Cardiac fibroblast (primary cell): ENCODE measurements around the gene SLX1A.
"Not testable (repeated sequence)": the region's sequence is repeated elsewhere in the genome, so short reads cannot be mapped to it uniquely, and the experiment has no call there.

ENCODE experiments used
- DNase-seq, 2 donors: peaks; one replicate each; pipeline versions ENCODE4 v3.0.0 to v3.0.0-alpha.2; 2010; ENCODE audit warnings: low read depth in 2 of 2
- H3K4me3 ChIP-seq, 2 donors: replicated peaks in 1 of 2; 1 replicate in 1 of 2; 2 replicates in 1 of 2; pipeline ENCODE4 v1.5.1; 2011; ENCODE audit warnings: low read depth in 2 of 2, low read length in 2 of 2, mild to moderate bottlenecking in 2 of 2, moderate library complexity in 1 of 2
- CTCF ChIP-seq: IDR thresholded peaks from one replicate; pipeline ENCODE4 v1.5.1; 2011; ENCODE audit warnings: low read depth, mild to moderate bottlenecking, low read length, inconsistent platforms

SLX1A gene

GRCh38 chr16:30193615-30194014, at the start of gene SLX1A, which contains the start of gene BOLA2B:
SLX1A (plus strand) TSS chr16:30193875; CDS start chr16:30194085, 210 bp downstream.
BOLA2B (minus strand) TSS chr16:30193666; CDS start chr16:30193595, 71 bp downstream.
- H3K4me3 ChIP-seq, result peak within 1 kb of the TSS; percentile 47 to 51
- DNase-seq, result not testable (repeated sequence)

DNA sequence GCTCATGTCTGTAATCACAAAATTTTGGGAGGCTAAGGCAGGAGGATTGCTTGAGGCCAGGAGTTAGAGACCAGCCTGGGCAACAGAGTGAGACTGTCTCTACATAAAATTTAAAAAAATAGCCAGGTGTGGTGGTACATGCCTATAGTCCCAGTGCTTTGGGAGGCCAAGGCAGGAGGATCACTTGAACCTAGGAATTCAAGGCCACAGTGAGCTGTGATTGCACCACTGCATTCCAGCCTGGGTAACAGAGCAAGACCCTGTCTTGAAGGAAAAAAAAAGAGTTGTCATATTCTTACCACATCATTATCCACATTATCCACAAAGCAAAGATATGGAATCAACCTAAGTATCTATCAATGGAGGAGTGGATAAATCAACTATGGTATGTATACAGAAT, 49.7 kb upstream of the SLX1A start:
- no peak for TF ChIP-seq CTCF
- no peak overlapping the region for H3K4me3 ChIP-seq
- no peak for DNase-seq

- no peak for DNase-seq
- no peak for TF ChIP-seq CTCF
- H3K4me3 ChIP-seq, result no peak overlapping the region
Observed at GRCh38 chr16:30144917-30145316, 48.8 kb upstream of the SLX1A start.

- no peak for DNase-seq
- H3K4me3 ChIP-seq, result no peak overlapping the region
- TF ChIP-seq CTCF, result no peak
Observed at GRCh38 chr16:30145657-30146056, 48.0 kb upstream of the SLX1A start.

- TF ChIP-seq CTCF, result no peak
- DNase-seq, result no peak
- H3K4me3 ChIP-seq, result no peak overlapping the region
Observed at GRCh38 chr16:30147843-30148510, 45.7 kb upstream of the SLX1A start.

DNA sequence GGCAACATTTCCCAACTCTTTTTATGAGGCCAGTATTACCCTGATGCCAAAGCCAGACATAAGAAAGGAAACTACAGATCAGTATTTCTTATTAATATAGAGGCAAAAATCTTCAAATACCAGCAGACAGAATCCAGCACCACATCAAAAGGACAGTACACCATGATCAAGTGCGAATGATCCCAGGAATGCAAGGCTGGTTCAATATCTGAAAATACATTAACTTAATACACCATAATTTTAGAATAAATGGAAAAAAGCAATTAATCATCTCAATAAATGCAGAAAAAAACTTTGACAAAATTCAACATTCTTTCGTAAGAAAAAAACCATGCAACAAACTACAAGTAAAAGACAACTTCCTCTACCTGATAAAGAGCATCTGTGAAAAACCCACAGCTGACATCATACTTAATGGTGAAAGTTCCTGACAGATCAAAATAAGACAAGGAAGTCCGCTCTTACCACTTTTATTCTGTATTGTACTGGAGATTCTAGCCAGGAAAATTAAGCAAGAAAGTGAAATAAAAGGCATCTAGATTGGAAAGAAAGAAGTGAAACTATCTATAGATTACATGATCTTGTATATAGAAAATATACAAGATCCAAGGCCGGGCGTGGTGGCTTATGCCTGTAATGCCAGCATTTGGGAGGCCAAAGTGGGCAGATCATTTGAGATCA, 44.3 kb upstream of the SLX1A start:
- no peak for DNase-seq
- no peak overlapping the region for H3K4me3 ChIP-seq
- TF ChIP-seq CTCF, result no peak

- no peak for TF ChIP-seq CTCF
- no peak overlapping the region for H3K4me3 ChIP-seq
- DNase-seq, result no peak
Observed at GRCh38 chr16:30151091-30151490, 42.6 kb upstream of the SLX1A start.
